ENCODE measurements around the gene LFNG.

The LFNG gene

DNA sequence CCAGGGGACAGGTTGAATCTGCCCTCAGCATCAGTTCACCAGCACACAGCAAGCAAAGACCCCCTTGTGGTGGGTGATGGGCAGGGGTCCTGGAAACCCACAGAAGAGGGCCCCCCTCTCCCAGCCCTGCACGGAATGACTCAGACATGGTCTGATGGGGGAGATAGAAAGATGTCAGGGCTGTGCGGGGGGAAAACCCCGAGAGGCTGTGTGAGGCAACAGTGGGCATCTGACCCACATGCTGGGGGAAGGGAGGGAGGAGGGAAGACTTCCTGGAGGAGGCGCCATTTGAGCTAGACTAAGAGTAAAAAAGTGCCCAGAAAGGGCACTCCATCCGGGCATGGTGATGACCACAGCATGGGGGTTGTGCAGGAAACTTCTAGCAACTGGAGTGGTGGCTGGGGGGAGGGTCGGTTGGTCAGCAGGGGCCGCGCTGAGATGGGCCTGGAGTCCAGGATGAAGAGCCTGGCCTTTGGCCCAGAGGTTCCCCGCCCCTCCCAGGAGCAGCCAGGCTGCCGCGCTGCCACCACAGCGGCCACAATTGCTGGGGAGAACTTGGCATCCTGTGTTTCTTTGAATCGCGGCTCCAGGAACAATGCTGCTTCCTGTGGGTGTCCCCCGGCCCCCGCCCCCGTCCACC, 2.5 kb downstream of the LFNG start:
- no peak for TF ChIP-seq CTCF (IDR thresholded peaks at IDR 0.05; ENCODE audit: low read depth, low read length, missing control alignments)
- DNase-seq (ENCODE audit: extremely low read depth, low read depth), result no peak
- peak overlapping the region; percentile 65 for H3K4me3 ChIP-seq (replicated peaks; ENCODE audit: low read depth, low read length)

DNA sequence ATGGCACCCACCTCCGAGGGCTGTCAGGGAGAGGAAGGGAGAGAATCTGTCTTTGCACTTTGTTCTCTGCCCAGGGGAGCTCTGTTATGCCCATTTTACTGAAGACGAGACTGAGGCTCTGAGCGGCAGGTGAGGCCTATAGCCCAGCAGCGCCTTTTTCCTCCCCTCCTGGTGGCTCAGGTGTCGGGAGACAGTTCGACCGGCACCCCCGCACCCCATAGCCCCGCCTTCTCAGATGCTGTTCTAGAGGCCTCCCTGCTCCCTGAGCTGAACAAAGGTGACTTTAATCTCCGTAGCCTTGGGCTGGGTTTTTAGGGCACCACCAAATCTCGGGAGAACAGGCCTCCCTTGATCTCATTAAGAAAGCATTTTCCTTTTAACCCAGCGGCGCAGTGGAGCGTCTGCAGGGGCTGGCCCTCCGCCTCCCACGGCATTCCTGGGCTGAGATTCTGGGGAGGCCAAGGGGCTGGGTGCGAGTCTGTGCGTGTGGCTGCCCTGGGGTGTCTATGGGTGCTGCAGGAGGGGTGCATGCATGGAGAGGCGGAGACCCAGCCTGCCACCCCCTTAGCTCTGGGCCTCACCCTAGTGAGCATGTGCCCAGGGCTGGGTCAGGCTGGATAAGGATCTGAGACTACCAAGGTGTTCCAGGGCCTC, 3.3 kb downstream of the LFNG start:
- no peak for DNase-seq (ENCODE audit: extremely low read depth, low read depth)
- no peak for TF ChIP-seq CTCF (IDR thresholded peaks at IDR 0.05; ENCODE audit: low read depth, low read length, missing control alignments)
- H3K4me3 ChIP-seq (replicated peaks; ENCODE audit: low read depth, low read length), result peak overlapping the region; percentile 65

DNA sequence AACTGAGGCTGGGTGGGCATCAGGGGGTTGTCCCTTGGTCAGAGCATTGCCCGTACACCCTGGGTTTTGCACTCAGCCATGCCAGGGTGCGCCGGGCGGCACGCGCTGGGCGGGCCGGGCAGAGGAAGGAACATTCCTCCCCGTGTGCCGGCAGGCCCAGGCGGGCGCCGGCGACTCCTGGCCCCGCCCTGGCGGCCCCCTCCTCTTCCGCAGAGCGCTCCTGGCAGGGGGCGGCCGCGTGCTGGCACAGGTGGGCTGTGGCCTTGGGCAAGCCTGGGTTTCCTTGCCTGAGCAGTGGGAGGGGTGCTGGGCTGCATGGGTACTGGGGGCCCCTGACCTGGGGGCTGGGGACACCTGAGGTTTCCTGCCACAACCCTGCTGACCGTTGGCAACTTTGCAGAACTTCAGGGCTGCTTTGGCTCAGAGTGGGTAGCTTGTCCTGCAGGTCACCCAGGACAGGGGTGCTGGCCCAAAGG, 3.9 kb downstream of the LFNG start:
- TF ChIP-seq CTCF (IDR thresholded peaks at IDR 0.05; ENCODE audit: low read depth, low read length, missing control alignments), result no peak
- H3K4me3 ChIP-seq (replicated peaks; ENCODE audit: low read depth, low read length), result peak overlapping the region; percentile 65
- no peak for DNase-seq (ENCODE audit: extremely low read depth, low read depth)

DNA sequence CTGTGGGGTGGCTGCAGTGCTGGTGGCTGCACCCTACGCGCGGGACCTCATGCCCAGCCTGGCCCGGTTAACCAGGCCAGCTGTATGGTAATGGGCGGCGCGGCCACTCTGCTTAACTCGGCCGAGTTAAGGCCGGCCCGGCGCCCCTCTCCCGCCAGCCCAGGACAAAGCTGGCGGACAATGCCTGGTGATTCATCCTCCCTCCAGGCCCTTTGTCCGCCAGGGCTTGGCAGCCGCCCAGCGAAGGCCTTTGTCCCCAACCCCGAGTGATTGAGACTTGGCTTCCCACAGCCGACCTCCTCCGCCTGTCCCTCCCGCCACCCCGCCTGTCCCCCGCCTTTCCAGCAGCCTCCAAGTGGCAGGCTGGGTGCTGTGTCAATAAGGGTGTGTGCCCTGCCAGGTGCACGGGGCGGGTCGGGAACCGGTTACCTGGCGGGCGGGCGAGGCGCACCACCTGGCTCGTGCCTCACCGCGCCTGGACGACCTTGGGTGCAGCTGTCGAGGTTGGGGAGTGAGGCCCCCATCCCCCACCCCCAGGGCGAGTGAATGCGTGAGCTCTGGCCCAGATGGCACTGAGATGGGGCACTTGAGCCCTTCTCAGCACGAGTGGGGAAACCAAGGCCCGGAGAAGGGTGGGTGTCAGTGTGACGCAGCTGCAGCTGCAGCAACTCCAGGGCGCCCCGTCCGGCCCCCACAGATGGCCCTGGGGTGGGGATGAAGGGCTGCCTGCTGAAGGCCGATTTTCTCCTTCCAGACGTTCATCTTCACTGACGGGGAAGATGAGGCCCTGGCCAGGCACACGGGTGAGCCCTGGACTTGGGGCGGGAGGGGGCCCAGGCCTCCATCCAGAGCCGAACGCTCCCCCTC, 4.6 kb downstream of the LFNG start:
- peak overlapping the region; percentile 65 for H3K4me3 ChIP-seq (replicated peaks; ENCODE audit: low read depth, low read length)
- no peak for TF ChIP-seq CTCF (IDR thresholded peaks at IDR 0.05; ENCODE audit: low read depth, low read length, missing control alignments)
- DNase-seq (ENCODE audit: extremely low read depth, low read depth), result no peak

GRCh38 chr7:2524808-2525657, 5.5 kb downstream of the LFNG start:
- DNase-seq (ENCODE audit: extremely low read depth, low read depth), result no peak
- no peak for TF ChIP-seq CTCF (IDR thresholded peaks at IDR 0.05; ENCODE audit: low read depth, low read length, missing control alignments)
- H3K4me3 ChIP-seq (replicated peaks; ENCODE audit: low read depth, low read length), result no peak overlapping the region

Measured in HFF-Myc (cell line).